Central memory CD8-positive, alpha-beta T cell (primary cell): ENCODE measurements around the gene HELQ.

Experiments
- ATAC-seq: fragments of 150-1000 bp; cut with Tn5 transposase; replicated peaks from 2 replicates; pipeline ENCODE4 v1.10.0; 2022; ENCODE audit warnings: mild to moderate bottlenecking, moderate FRiP score, moderate number of reproducible peaks; ENCODE audit not compliant: poor library complexity, severe bottlenecking; ENCODE audit errors: extremely low read depth
- DNase-seq, 2 donors: peaks; one replicate each; pipeline ENCODE4 v3.0.0; 2021; ENCODE audit warnings: low spot score in 2 of 2
- H3K27ac Mint-ChIP-seq: one replicate; pipeline ENCODE4 v1.8.0; 2022; ENCODE audit warnings: low read depth, mild to moderate bottlenecking, moderate library complexity, mixed read lengths
- H3K27me3 Mint-ChIP-seq: one replicate; pipeline ENCODE4 v1.8.0; 2022; ENCODE audit warnings: mixed read lengths
- H3K36me3 Mint-ChIP-seq: one replicate; pipeline ENCODE4 v1.8.0; 2022; ENCODE audit warnings: mild to moderate bottlenecking, moderate library complexity, mixed read lengths; ENCODE audit not compliant: insufficient read depth
- H3K4me1 Mint-ChIP-seq: one replicate; pipeline ENCODE4 v1.8.0; 2022; ENCODE audit warnings: mixed read lengths
- H3K4me3 Mint-ChIP-seq: one replicate; pipeline ENCODE4 v1.8.0; 2022; ENCODE audit warnings: mild to moderate bottlenecking, moderate library complexity, mixed read lengths
- H3K9me3 Mint-ChIP-seq: one replicate; pipeline ENCODE4 v1.8.0; 2022; ENCODE audit warnings: mixed read lengths

Gene HELQ

DNA sequence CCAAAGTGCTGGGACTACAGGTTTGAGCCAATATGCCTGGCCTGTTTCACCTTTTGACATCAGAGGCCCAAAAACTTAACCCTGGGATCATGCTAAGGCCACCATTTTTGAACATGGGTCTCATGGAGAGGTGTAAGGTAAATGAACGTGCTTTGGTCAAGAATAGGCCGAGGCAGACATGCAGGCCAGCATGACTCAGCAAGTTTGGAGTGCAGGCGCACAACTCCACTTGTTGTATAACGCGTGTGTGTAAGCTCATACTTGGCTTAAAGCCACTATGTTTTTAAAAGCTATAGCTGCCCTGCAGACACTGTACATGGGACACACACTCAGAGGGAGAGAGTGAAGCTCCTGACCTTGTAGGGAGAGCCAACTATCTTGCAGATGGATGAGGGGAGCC is 77.2 kb downstream of the HELQ start:
- H3K27ac Mint-ChIP-seq: no peak overlapping the region

DNA sequence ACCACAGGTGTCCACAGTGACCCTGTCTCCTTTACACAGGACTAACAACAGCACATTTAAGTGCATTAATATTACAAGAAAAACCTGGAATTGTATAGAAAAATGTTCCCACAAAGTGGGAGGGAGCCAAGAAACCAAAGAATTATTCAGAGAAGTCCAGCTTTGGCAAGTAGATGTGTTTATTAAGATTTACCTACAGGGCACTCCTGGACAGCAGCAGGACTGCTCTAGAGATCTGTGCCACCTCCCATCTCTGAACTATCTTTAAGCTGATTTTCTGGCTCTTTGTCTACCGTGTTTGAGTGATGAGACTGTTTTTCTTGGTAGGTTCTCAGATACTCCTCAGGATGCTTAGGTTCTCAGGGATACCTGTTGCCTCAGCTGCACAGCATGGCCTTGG is 82.7 kb downstream of the HELQ start:
- Mint-ChIP-seq H3K27ac (no peak overlapping the region), H3K4me3 (no peak overlapping the region), H3K36me3 (peaks cover 1% of the 10 kb centered on the region), H3K4me1 (no peaks in the 10 kb centered on the region), H3K27me3 (peaks cover 15% of the 10 kb centered on the region), H3K9me3 (no peaks in the 10 kb centered on the region)
- no peak for DNase-seq
- ATAC-seq: no peak

More for the DNA sequence above, 77.2 kb downstream of the HELQ start:
- ATAC-seq (no peak), DNase-seq (no peak)
- peaks cover 4% of the 10 kb centered on the region for H3K4me1 Mint-ChIP-seq
- peaks cover 15% of the 10 kb centered on the region for H3K27me3 Mint-ChIP-seq
- H3K36me3 Mint-ChIP-seq: no peaks in the 10 kb centered on the region
- no peaks in the 10 kb centered on the region for H3K9me3 Mint-ChIP-seq
- no peak overlapping the region for H3K4me3 Mint-ChIP-seq

DNA sequence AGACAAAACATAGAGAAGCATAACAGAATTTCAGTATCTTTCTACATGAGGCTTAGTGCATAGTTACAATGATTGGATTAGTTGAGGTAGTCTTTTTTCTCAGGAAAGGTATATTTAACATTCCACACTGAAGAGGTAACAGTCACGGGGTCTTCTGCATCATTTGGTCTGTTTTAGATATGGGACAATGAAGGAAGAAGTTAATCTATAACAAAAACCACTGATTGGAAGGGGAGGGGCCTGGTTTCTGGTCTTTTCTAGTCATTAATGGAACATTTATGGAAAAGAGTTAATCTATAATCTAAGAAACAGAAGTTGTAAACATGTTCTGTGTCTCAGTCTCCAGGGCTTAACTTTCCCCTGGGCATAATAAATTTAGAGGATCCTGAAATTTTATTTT is 83.7 kb downstream of the HELQ start:
- H3K9me3 Mint-ChIP-seq: no peaks in the 10 kb centered on the region
- peaks cover 15% of the 10 kb centered on the region for H3K27me3 Mint-ChIP-seq
- no peaks in the 10 kb centered on the region for H3K4me1 Mint-ChIP-seq
- no peak overlapping the region for H3K27ac Mint-ChIP-seq
- ATAC-seq (no peak), DNase-seq (no peak)
- peaks cover 1% of the 10 kb centered on the region for H3K36me3 Mint-ChIP-seq
- no peak overlapping the region for H3K4me3 Mint-ChIP-seq

DNA sequence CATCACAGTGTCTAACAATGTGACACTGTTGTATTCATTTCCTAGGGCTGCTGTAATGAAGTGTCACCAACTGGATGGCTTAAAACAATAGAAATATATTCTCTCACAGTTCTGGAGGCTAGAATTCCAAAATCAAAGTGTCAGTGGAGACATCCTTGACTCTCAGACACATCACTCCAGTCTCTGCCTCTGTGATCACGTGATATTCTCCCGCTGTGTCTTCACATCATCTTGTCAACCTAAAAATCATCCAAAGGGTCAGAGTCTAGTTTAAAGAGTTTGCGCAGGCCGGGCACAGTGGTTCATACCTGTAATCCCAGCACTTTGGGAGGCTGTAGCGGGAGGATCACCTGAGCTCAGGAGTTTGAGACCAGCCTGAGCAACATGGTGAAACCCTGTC is 84.4 kb downstream of the HELQ start:
- no peak overlapping the region for H3K27ac Mint-ChIP-seq
- no peaks in the 10 kb centered on the region for H3K4me1 Mint-ChIP-seq
- no peak for DNase-seq
- H3K9me3 Mint-ChIP-seq: no peaks in the 10 kb centered on the region
- peaks cover 1% of the 10 kb centered on the region for H3K36me3 Mint-ChIP-seq
- H3K27me3 Mint-ChIP-seq: peaks cover 9% of the 10 kb centered on the region
- no peak overlapping the region for H3K4me3 Mint-ChIP-seq
- no peak for ATAC-seq

DNA sequence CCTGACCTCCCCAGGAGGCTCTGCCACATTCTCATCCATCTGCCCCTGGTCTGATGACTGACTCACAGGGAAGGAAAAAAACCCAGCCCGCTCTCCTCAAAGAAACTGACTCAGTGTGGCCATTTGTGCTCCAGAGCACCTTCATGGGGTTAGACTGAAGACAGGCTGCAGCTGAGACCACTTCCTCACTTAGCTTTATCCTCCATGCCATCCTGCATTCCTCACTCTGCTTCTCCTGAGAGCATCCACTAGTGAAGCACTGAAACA is 85.0 kb downstream of the HELQ start:
- Mint-ChIP-seq H3K4me3 (no peak overlapping the region), H3K9me3 (no peaks in the 10 kb centered on the region), H3K36me3 (peaks cover 1% of the 10 kb centered on the region), H3K4me1 (no peaks in the 10 kb centered on the region), H3K27ac (no peak overlapping the region), H3K27me3 (peaks cover 3% of the 10 kb centered on the region)
- DNase-seq (no peak), ATAC-seq (no peak)

DNA sequence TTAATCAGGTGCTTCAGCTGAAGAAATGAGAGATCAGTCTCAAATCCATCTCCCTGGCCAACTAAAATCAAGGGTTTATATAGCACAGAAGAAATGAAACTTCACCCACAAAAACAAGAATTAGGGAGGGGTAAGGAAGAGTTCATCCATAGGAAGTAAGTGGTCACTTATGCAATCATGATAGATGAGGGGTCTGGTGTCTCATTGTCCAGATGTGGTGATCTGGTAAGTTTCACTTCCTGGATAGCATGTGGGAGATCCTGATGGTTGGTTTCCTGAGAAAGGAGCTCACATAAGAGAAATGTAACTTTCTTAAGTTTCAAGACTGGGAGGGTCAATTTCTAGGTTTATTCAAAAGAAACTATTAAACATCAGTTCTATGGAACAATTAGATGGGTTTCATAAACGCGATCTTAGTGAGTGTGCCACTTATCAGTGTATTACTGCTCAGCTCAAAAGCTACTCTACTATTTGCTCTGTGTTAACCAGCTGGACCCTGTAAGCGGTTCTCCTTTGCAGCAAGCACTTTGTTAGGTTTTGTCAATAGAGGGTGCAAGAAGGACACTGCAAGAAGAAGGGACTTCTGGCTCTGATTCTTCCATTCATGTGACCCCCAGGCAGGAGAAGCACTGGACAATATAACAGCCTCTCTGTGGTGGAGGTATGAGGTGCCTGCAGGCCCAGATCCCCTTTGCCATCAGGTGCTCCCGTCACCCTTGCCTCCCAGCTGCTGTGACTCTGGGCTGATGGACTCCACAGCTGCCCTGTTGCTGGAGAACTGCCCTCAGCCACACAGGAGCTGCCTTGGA is 85.6 kb downstream of the HELQ start:
- ATAC-seq: no peak

GRCh38 chr4:83364312-83364711 is 91.3 kb downstream of the HELQ start:
- H3K9me3 Mint-ChIP-seq: no peaks in the 10 kb centered on the region
- no peak for ATAC-seq
- peaks cover 9% of the 10 kb centered on the region for H3K27me3 Mint-ChIP-seq
- no peak overlapping the region for H3K4me3 Mint-ChIP-seq
- DNase-seq: no peak
- no peaks in the 10 kb centered on the region for H3K4me1 Mint-ChIP-seq
- H3K36me3 Mint-ChIP-seq: no peaks in the 10 kb centered on the region
- no peak overlapping the region for H3K27ac Mint-ChIP-seq

More for the DNA sequence above, 85.6 kb downstream of the HELQ start:
- Mint-ChIP-seq H3K27ac (no peak overlapping the region), H3K4me3 (no peak overlapping the region), H3K36me3 (peaks cover 1% of the 10 kb centered on the region), H3K27me3 (peaks cover 6% of the 10 kb centered on the region), H3K9me3 (no peaks in the 10 kb centered on the region), H3K4me1 (no peaks in the 10 kb centered on the region)
- DNase-seq: no peak

- Mint-ChIP-seq H3K27ac (no peak overlapping the region), H3K9me3 (no peaks in the 10 kb centered on the region), H3K36me3 (no peaks in the 10 kb centered on the region), H3K27me3 (peaks cover 9% of the 10 kb centered on the region), H3K4me3 (no peak overlapping the region), H3K4me1 (no peaks in the 10 kb centered on the region)
- ATAC-seq (no peak), DNase-seq (no peak)
These were observed 92.9 kb downstream of the HELQ start for GRCh38 chr4:83362492-83363329.

DNA sequence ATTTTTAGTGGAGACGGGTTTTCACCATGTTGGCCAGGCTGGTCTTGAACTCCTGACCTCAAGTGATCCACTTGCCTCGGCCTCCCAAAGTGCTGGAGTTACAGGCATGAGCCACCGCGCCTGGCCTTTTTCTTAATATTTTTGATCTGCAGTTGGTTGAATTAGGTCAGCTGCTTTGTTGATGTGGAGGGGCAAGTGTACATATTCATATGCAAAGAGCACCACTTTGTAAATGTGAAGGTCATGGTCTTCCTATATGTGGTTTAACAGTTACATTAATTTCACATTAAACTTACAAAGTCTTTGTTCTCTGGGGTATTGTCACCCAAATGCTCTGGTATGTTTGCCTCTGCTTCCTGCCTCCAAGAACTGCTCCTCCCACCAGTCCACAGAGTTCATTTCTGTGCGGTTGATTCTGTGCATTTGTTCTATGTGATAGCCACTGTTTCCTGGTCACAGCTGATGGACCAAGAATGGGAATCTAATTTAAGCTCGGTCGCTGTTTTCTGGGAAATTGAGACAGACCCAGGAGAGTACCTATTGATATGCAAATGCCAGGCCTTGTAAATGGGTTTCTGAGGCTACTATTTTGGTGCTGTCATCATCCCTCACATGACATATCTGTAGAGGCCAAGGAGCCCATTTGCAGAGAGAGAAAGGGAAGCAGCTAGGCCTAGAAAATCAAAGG is 94.1 kb downstream of the HELQ start:
- DNase-seq (no peak), ATAC-seq (no peak)
- Mint-ChIP-seq H3K9me3 (no peaks in the 10 kb centered on the region), H3K4me1 (no peaks in the 10 kb centered on the region), H3K27ac (no peak overlapping the region), H3K4me3 (no peak overlapping the region), H3K36me3 (no peaks in the 10 kb centered on the region), H3K27me3 (peaks cover 9% of the 10 kb centered on the region)

GRCh38 chr4:83360018-83360417 is 95.6 kb downstream of the HELQ start:
- Mint-ChIP-seq H3K9me3 (no peaks in the 10 kb centered on the region), H3K27me3 (peaks cover 3% of the 10 kb centered on the region), H3K36me3 (no peaks in the 10 kb centered on the region), H3K4me1 (no peaks in the 10 kb centered on the region), H3K4me3 (no peak overlapping the region), H3K27ac (no peak overlapping the region)
- DNase-seq (no peak), ATAC-seq (no peak)

GRCh38 chr4:83358410-83358809 is 97.2 kb downstream of the HELQ start:
- Mint-ChIP-seq H3K36me3 (no peaks in the 10 kb centered on the region), H3K4me3 (no peak overlapping the region), H3K27me3 (no peaks in the 10 kb centered on the region), H3K27ac (no peak overlapping the region), H3K9me3 (no peaks in the 10 kb centered on the region), H3K4me1 (no peaks in the 10 kb centered on the region)
- DNase-seq (no peak), ATAC-seq (no peak)
